B cell (primary cell): Measurements from ENCODE around the gene CPEB3. TPM values are rescaled to one million over a fixed set of nuclear protein-coding genes. Genes with fewer than 3 reads are reported as not detected.
A peak's percentile ranks its signal among the peaks of the same experiment; 100 is the strongest.
"Not testable (repeated sequence)": the region's sequence is repeated elsewhere in the genome, so short reads cannot be mapped to it uniquely, and the experiment has no call there.

Source experiments
- ATAC-seq: fragments of 200-7000 bp; cut with Tn5 transposase; one replicate; pipeline ENCODE4 v1.10.0; 2021; ENCODE audit warnings: low read depth, mild to moderate bottlenecking, moderate number of reproducible peaks, moderate library complexity
- CTCF ChIA-PET: fragments of 350-600 bp; sonication (Branson Sonifier 250); formaldehyde crosslinking; loops from one replicate; lab custom pipeline; 2021; ENCODE audit warnings: antibody characterized with exemption, inconsistent platforms; lab: Charles Lee
- POLR2A ChIA-PET: fragments of 350-600 bp; sonication (Branson Sonifier 250); formaldehyde crosslinking; loops from one replicate; lab custom pipeline; 2021; ENCODE audit warnings: antibody characterized with exemption; lab: Charles Lee
- DNase-seq: peaks from one replicate; pipeline ENCODE4 v3.0.0; 2013
- H2AFZ ChIP-seq: 2 replicates; pipeline ENCODE4 v1.6.1; 2012; ENCODE audit warnings: mild to moderate bottlenecking, low read depth, low read length; ENCODE audit not compliant: insufficient read depth, poor library complexity, severe bottlenecking
- H3K27ac ChIP-seq, 2 donors: 1 replicate in 1 of 2; 2 replicates in 1 of 2; pipeline ENCODE4 v1.5.1; 2012 to 2013; ENCODE audit warnings: low read length in 2 of 2, mild to moderate bottlenecking in 2 of 2, moderate library complexity in 1 of 2
- H3K27me3 ChIP-seq, 4 experiments: fragments of 200-600 bp in 1 of 4; sonication (generic) in 1 of 4; replicated peaks in 1 of 4; 1 replicate in 2 of 4; 2 replicates in 2 of 4; pipeline versions ENCODE4 v1.6.1 to v1.7.0; 2013 to 2016; ENCODE audit warnings: low read length in 3 of 4, mild to moderate bottlenecking in 2 of 4, mixed read lengths in 1 of 4, moderate library complexity in 1 of 4; ENCODE audit not compliant: insufficient read depth in 4 of 4, control insufficient read depth in 3 of 4; ENCODE audit errors: control extremely low read depth in 1 of 4
- H3K36me3 ChIP-seq, 2 experiments: replicated peaks in 1 of 2; 1 replicate in 1 of 2; 2 replicates in 1 of 2; pipeline versions ENCODE4 v1.6.1 to v1.7.1; 2013; ENCODE audit warnings: low read length in 1 of 2; ENCODE audit not compliant: insufficient read depth in 2 of 2, control insufficient read depth in 1 of 2; ENCODE audit errors: control extremely low read depth in 1 of 2, extremely low read depth in 1 of 2
- H3K4me1 ChIP-seq, 2 donors: fragments of 200-600 bp in 1 of 2; sonication (generic) in 1 of 2; 1 replicate in 1 of 2; 2 replicates in 1 of 2; pipeline versions ENCODE4 v1.5.1 to v1.6.1; 2013 to 2017; ENCODE audit warnings: low read length in 2 of 2; ENCODE audit not compliant: control insufficient read depth in 2 of 2, insufficient read depth in 2 of 2
- H3K4me2 ChIP-seq: replicated peaks from 2 replicates; pipeline ENCODE3; 2012; ENCODE audit warnings: mild to moderate bottlenecking, low read depth, low read length; ENCODE audit not compliant: poor library complexity, severe bottlenecking
- H3K4me3 ChIP-seq, 5 experiments: fragments of 200-600 bp in 1 of 5; sonication (generic) in 1 of 5; 1 replicate in 3 of 5; 2 replicates in 2 of 5; pipeline versions ENCODE4 v1.5.1 to v1.7.0; 2011 to 2016; ENCODE audit warnings: low read length in 4 of 5, mild to moderate bottlenecking in 4 of 5, low read depth in 2 of 5, control low read depth in 1 of 5, moderate library complexity in 1 of 5; ENCODE audit not compliant: insufficient read depth in 1 of 5; ENCODE audit errors: control extremely low read depth in 1 of 5, extremely low read depth in 1 of 5
- H3K79me2 ChIP-seq: fragments of 200-600 bp; sonication (generic); one replicate; pipeline ENCODE4 v1.6.0; 2016; ENCODE audit warnings: low read length; ENCODE audit not compliant: control insufficient read depth, insufficient read depth
- H3K9ac ChIP-seq: fragments of 200-600 bp; sonication (generic); 2 replicates; pipeline ENCODE4 v1.6.1; 2017; ENCODE audit warnings: mild to moderate bottlenecking, low read length, moderate library complexity
- H3K9me3 ChIP-seq, 3 donors: one replicate each; pipeline versions ENCODE4 v1.6.1 to v1.7.1; 2013; ENCODE audit warnings: low read length in 2 of 3; ENCODE audit not compliant: control insufficient read depth in 2 of 3, insufficient read depth in 1 of 3; ENCODE audit errors: control extremely low read depth in 1 of 3
- H4K20me1 ChIP-seq: 2 replicates; pipeline ENCODE4 v1.6.0; 2012; ENCODE audit warnings: mild to moderate bottlenecking, low read length; ENCODE audit not compliant: insufficient read depth, control insufficient read depth, poor library complexity, severe bottlenecking
- H3K27ac Mint-ChIP-seq: one replicate; pipeline ENCODE4 v1.8.0; 2021; ENCODE audit warnings: mixed read lengths
- H3K27me3 Mint-ChIP-seq: one replicate; pipeline ENCODE4 v1.8.0; 2021; ENCODE audit warnings: mixed read lengths
- H3K4me1 Mint-ChIP-seq: one replicate; pipeline ENCODE4 v1.8.0; 2021; ENCODE audit warnings: mixed read lengths
- H3K4me3 Mint-ChIP-seq: one replicate; pipeline ENCODE4 v1.8.0; 2021; ENCODE audit warnings: mixed read lengths
- H3K9me3 Mint-ChIP-seq: one replicate; pipeline ENCODE4 v1.8.0; 2022; ENCODE audit warnings: mixed read lengths; ENCODE audit not compliant: insufficient read depth
- EZH2 ChIP-seq: IDR thresholded peaks from 2 replicates; pipeline ENCODE4 v1.6.1; 2012; ENCODE audit warnings: borderline replicate concordance, low read depth, mild to moderate bottlenecking, moderate library complexity, low read length; ENCODE audit not compliant: insufficient read depth, poor library complexity, severe bottlenecking
- WGBS: methylation state at CpG from one replicate; pipeline ENCODE4 v1.1.5; 2013; ENCODE audit warnings: missing lambda C conversion rate; ENCODE audit not compliant: insufficient coverage; 5-methylcytosine and 5-hydroxymethylcytosine counted together
- intact Hi-C: fragments of 100-400 bp; cut with micrococcal nuclease; formaldehyde crosslinking; loops from one replicate; pipeline ENCODE4 v1.10.0; 2022
- polyA plus RNA-seq: library from polyadenylated mRNA; depleted of rRNA; stranded (reverse); fragments of >200 nt; gene quantifications from 2 replicates; pipeline ENCODE4 v1.2.3, GENCODE V29; 2012
- total RNA-seq, 2 donors: library from RNA; stranded (reverse); fragments of 120-200 nt in 1 of 2; gene quantifications; 1 replicate in 1 of 2; 2 replicates in 1 of 2; pipeline versions ENCODE4 v1.2.3 to v1.2.4, GENCODE V29; 2013 to 2022
- TF ChIP-seq, protein P1 (sequence below): fragments of 200-600 bp; IDR thresholded peaks from one replicate; pipeline ENCODE4 v1.8.0; 2022; ENCODE audit warnings: antibody characterized with exemption, mild to moderate bottlenecking

The CPEB3 gene
- total and polyA plus RNA-seq, 2 donors (not counting 1 experiment from before 2014, with no cell fraction given) = 1.6 to 6.7 TPM

DNA sequence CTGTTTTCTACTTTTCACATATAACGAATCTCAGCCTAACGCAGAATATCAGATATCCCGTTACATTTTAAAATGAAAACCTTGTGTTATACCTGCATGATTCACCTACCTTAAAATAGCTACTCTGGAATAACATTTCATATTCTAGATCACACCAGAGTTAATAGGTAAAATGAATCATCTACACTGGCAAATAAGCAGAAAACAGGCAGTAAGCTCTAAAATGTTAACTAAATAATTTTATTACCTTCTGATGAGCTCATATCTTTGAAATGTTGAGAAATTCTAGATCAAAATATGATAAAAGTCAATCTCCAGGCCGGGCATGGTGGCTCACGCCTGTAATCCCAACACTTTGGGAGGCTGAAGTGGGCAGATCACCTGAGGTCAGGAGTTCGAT lies 71.3 kb downstream of the CPEB3 start:
- POLR2A ChIA-PET = no interaction called here
- Histone ChIP-seq H3K27me3 (no peaks in the 10 kb centered on the region), H3K4me2 (no peak overlapping the region), H3K9ac (no peak overlapping the region), H4K20me1 (no peaks in the 10 kb centered on the region), H3K4me3 (no peak overlapping the region), H3K4me1 (no peaks in the 10 kb centered on the region), H3K27ac (no peak overlapping the region), H3K79me2 (peaks cover 7% of the 10 kb centered on the region), H2AFZ (no peak overlapping the region), H3K36me3 (peaks cover 0 to 2% of the 10 kb centered on the region in 2 experiments), H3K9me3 (no peaks in the 10 kb centered on the region)
- TF ChIP-seq, protein P1, sequence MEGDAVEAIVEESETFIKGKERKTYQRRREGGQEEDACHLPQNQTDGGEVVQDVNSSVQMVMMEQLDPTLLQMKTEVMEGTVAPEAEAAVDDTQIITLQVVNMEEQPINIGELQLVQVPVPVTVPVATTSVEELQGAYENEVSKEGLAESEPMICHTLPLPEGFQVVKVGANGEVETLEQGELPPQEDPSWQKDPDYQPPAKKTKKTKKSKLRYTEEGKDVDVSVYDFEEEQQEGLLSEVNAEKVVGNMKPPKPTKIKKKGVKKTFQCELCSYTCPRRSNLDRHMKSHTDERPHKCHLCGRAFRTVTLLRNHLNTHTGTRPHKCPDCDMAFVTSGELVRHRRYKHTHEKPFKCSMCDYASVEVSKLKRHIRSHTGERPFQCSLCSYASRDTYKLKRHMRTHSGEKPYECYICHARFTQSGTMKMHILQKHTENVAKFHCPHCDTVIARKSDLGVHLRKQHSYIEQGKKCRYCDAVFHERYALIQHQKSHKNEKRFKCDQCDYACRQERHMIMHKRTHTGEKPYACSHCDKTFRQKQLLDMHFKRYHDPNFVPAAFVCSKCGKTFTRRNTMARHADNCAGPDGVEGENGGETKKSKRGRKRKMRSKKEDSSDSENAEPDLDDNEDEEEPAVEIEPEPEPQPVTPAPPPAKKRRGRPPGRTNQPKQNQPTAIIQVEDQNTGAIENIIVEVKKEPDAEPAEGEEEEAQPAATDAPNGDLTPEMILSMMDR = no peak
- no peak for TF ChIP-seq EZH2
- ATAC-seq (no peak), DNase-seq (no peak)
- CTCF ChIA-PET = no interaction called here
- Mint-ChIP-seq H3K27ac (no peak overlapping the region), H3K9me3 (no peaks in the 10 kb centered on the region), H3K4me1 (no peaks in the 10 kb centered on the region), H3K4me3 (no peak overlapping the region), H3K27me3 (no peaks in the 10 kb centered on the region)
- WGBS = 97% methylated on average over 6 of the region's 6 CpGs
- intact Hi-C loops = no loop called here

- intact Hi-C loops = no loop called here
- Histone ChIP-seq H4K20me1 (no peaks in the 10 kb centered on the region), H3K27ac (no peak overlapping the region), H3K4me1 (no peaks in the 10 kb centered on the region), H3K4me3 (no peak overlapping the region), H3K27me3 (no peaks in the 10 kb centered on the region), H3K36me3 (peaks cover 0 to 2% of the 10 kb centered on the region in 2 experiments), H3K4me2 (no peak overlapping the region), H2AFZ (no peak overlapping the region), H3K9me3 (no peaks in the 10 kb centered on the region), H3K79me2 (peaks cover 7% of the 10 kb centered on the region), H3K9ac (no peak overlapping the region)
- H3K4me3 Mint-ChIP-seq = no peak overlapping the region
- no peaks in the 10 kb centered on the region for H3K27me3 Mint-ChIP-seq
- POLR2A ChIA-PET = no interaction called here
- no peak for TF ChIP-seq EZH2
- TF ChIP-seq, protein P1 = no peak
- ATAC-seq (no peak), DNase-seq (no peak)
- CTCF ChIA-PET = no interaction called here
- no peaks in the 10 kb centered on the region for H3K9me3 Mint-ChIP-seq
- no peaks in the 10 kb centered on the region for H3K4me1 Mint-ChIP-seq
- no CpG with 5 or more reads among the region's 3 CpGs for WGBS
- H3K27ac Mint-ChIP-seq = no peak overlapping the region
Measured at GRCh38 chr10:92218569-92218968, 72.3 kb downstream of the CPEB3 start.

DNA sequence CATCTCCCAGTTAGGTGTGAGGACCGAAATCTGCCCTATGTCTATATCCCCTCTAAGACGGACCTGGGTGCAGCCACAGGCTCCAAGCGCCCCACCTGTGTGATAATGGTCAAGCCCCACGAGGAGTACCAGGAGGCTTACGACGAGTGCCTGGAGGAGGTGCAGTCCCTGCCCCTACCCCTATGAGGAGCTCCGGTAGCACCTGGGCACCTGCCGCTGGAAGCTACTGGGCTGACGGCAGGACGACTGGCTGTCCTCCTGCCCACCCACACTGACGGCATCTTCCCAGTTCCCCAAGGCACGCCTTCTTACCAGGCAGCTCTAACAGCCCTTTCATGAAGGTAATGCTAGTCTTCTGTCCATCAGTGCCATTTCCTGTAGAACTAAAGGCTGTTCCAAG lies 74.3 kb downstream of the CPEB3 start:
- H3K4me3 ChIP-seq, H2AFZ ChIP-seq, H3K4me2 ChIP-seq, H3K79me2 ChIP-seq, H3K27me3 ChIP-seq, POLR2A ChIA-PET, H3K9me3 ChIP-seq, H3K27ac ChIP-seq, H3K9ac ChIP-seq, intact Hi-C loops, H3K9me3 Mint-ChIP-seq, H3K27me3 Mint-ChIP-seq, H3K27ac Mint-ChIP-seq, H3K4me1 Mint-ChIP-seq, CTCF ChIA-PET, DNase-seq, H3K36me3 ChIP-seq, ATAC-seq, H3K4me1 ChIP-seq, H4K20me1 ChIP-seq: not testable (repeated sequence)
- peak overlapping the region; percentile 10 for H3K4me3 Mint-ChIP-seq
- 97% methylated on average over 8 of the region's 12 CpGs for WGBS
